Measurements from ENCODE around the gene PRDM16. TPM values are rescaled to one million over a fixed set of nuclear protein-coding genes. Genes with fewer than 3 reads are reported as not detected.

The PRDM16 gene
- total RNA-seq, 1 experiment from 2014 or later = 6.1 TPM

DNA sequence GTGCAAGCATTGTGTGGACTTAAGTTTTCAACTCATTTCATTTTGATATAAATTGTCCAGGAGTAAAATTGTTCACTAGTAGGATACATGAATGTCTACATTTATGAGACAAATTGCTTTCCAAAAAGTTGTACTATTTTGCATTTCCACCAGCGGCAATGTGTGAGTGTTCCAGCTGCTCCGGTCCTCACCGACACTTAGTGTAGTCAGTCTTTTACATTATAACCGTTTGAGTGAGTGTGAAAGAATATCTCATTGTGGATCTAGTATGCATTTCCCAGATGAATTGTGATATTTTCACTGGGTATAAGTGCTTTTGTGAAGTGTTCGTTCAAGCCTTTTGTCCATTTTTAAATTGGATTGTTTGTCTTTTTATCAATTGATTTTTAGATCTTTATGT is 274.0 kb downstream of the PRDM16 start:
- CTCF ChIA-PET = no interaction called here
- H3K27me3 ChIP-seq (ENCODE audit: insufficient read depth, low read length) = no peaks in the 10 kb centered on the region

More for the DNA sequence above, 274.0 kb downstream of the PRDM16 start:
- no peaks in the 10 kb centered on the region for H3K79me2 ChIP-seq (ENCODE audit: insufficient read depth, low read length)
- no peak for ATAC-seq
- no peaks in the 10 kb centered on the region for H4K20me1 ChIP-seq (ENCODE audit: insufficient read depth)
- BruUV-seq (replicated peaks) = no TSS peak
- H3K4me3 ChIP-seq (replicated peaks in 1 of 2; ENCODE audit: low read depth in 1 of 2, low read length in 2 of 2) = no peak overlapping the region
- POLR2A ChIA-PET = no interaction called here
- H3K9ac ChIP-seq (ENCODE audit: low read length) = no peak overlapping the region
- RAD21 ChIA-PET (ENCODE audit: low non-redundant PET in 1 of 2, low total read pairs in 2 of 2, uncharacterized antibody in 2 of 2, unreplicated experiment in 2 of 2) = no interaction called here
- no peak overlapping the region for H2AFZ ChIP-seq (ENCODE audit: low read depth, low read length, poor library complexity, severe bottlenecking)
- DNase-seq (ENCODE audit: low read depth, low spot score) = no peak
- no peak overlapping the region for H3K27ac ChIP-seq (ENCODE audit: low read depth, low read length)
- H3K9me3 ChIP-seq (ENCODE audit: control insufficient read depth in 1 of 2, insufficient read depth in 1 of 2, low read depth in 1 of 2, low read length in 2 of 2) = no peaks in the 10 kb centered on the region
- no peak overlapping the region for H3K4me2 ChIP-seq (ENCODE audit: low read length)
- TF ChIP-seq CBX3 (IDR thresholded peaks at IDR 0.05; ENCODE audit: low read depth) (no peak), RAD21 (IDR thresholded peaks at IDR 0.05; ENCODE audit: low read depth) (no peak), POLR2A (IDR thresholded peaks at IDR 0.05; ENCODE audit: borderline replicate concordance, extremely low read depth, insufficient read depth, insufficient read length) (no peak), ZFX (IDR thresholded peaks at IDR 0.05) (no peak), JUND (IDR thresholded peaks at IDR 0.05) (no peak), SP1 (IDR thresholded peaks at IDR 0.05; ENCODE audit: low read depth) (no peak), FOSL1 (IDR thresholded peaks at IDR 0.05; ENCODE audit: low read depth) (no peak), YY1 (IDR thresholded peaks at IDR 0.05; ENCODE audit: extremely low read depth, insufficient replicate concordance, low read depth, low read length) (no peak), SRF (IDR thresholded peaks at IDR 0.05; ENCODE audit: low read depth) (no peak), ELF1 (IDR thresholded peaks at IDR 0.05; ENCODE audit: borderline replicate concordance, low read depth) (no peak), SIN3A (IDR thresholded peaks at IDR 0.05; ENCODE audit: low read depth) (no peak), EGR1 (IDR thresholded peaks at IDR 0.05; ENCODE audit: low read depth) (no peak), TCF7L2 (IDR thresholded peaks at IDR 0.05; ENCODE audit: borderline replicate concordance, extremely low read depth, insufficient read depth, insufficient read length) (no peak), CEBPB (IDR thresholded peaks at IDR 0.05; ENCODE audit: low read depth) (no peak), EZH2phosphoT487 (IDR thresholded peaks at IDR 0.05; ENCODE audit: borderline replicate concordance) (no peak), EZH2 (IDR thresholded peaks at IDR 0.05) (no peak)
- TF ChIP-seq, protein P1, sequence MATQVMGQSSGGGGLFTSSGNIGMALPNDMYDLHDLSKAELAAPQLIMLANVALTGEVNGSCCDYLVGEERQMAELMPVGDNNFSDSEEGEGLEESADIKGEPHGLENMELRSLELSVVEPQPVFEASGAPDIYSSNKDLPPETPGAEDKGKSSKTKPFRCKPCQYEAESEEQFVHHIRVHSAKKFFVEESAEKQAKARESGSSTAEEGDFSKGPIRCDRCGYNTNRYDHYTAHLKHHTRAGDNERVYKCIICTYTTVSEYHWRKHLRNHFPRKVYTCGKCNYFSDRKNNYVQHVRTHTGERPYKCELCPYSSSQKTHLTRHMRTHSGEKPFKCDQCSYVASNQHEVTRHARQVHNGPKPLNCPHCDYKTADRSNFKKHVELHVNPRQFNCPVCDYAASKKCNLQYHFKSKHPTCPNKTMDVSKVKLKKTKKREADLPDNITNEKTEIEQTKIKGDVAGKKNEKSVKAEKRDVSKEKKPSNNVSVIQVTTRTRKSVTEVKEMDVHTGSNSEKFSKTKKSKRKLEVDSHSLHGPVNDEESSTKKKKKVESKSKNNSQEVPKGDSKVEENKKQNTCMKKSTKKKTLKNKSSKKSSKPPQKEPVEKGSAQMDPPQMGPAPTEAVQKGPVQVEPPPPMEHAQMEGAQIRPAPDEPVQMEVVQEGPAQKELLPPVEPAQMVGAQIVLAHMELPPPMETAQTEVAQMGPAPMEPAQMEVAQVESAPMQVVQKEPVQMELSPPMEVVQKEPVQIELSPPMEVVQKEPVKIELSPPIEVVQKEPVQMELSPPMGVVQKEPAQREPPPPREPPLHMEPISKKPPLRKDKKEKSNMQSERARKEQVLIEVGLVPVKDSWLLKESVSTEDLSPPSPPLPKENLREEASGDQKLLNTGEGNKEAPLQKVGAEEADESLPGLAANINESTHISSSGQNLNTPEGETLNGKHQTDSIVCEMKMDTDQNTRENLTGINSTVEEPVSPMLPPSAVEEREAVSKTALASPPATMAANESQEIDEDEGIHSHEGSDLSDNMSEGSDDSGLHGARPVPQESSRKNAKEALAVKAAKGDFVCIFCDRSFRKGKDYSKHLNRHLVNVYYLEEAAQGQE (IDR thresholded peaks at IDR 0.05; ENCODE audit: low read depth) = no peak
- TF ChIP-seq, protein P2, sequence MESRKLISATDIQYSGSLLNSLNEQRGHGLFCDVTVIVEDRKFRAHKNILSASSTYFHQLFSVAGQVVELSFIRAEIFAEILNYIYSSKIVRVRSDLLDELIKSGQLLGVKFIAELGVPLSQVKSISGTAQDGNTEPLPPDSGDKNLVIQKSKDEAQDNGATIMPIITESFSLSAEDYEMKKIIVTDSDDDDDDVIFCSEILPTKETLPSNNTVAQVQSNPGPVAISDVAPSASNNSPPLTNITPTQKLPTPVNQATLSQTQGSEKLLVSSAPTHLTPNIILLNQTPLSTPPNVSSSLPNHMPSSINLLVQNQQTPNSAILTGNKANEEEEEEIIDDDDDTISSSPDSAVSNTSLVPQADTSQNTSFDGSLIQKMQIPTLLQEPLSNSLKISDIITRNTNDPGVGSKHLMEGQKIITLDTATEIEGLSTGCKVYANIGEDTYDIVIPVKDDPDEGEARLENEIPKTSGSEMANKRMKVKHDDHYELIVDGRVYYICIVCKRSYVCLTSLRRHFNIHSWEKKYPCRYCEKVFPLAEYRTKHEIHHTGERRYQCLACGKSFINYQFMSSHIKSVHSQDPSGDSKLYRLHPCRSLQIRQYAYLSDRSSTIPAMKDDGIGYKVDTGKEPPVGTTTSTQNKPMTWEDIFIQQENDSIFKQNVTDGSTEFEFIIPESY (IDR thresholded peaks at IDR 0.05; ENCODE audit: extremely low read depth, insufficient replicate concordance, low read length) = no peak
- TF ChIP-seq, protein P3, sequence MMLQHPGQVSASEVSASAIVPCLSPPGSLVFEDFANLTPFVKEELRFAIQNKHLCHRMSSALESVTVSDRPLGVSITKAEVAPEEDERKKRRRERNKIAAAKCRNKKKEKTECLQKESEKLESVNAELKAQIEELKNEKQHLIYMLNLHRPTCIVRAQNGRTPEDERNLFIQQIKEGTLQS (IDR thresholded peaks at IDR 0.05) = no peak
- TF ChIP-seq, protein P4, sequence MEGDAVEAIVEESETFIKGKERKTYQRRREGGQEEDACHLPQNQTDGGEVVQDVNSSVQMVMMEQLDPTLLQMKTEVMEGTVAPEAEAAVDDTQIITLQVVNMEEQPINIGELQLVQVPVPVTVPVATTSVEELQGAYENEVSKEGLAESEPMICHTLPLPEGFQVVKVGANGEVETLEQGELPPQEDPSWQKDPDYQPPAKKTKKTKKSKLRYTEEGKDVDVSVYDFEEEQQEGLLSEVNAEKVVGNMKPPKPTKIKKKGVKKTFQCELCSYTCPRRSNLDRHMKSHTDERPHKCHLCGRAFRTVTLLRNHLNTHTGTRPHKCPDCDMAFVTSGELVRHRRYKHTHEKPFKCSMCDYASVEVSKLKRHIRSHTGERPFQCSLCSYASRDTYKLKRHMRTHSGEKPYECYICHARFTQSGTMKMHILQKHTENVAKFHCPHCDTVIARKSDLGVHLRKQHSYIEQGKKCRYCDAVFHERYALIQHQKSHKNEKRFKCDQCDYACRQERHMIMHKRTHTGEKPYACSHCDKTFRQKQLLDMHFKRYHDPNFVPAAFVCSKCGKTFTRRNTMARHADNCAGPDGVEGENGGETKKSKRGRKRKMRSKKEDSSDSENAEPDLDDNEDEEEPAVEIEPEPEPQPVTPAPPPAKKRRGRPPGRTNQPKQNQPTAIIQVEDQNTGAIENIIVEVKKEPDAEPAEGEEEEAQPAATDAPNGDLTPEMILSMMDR (IDR thresholded peaks at IDR 0.05 in 2 of 3, conservative IDR thresholded peaks at IDR 0.05 in 1 of 3; ENCODE audit: borderline replicate concordance in 1 of 3, insufficient read depth in 1 of 3, low read depth in 2 of 3, low read length in 2 of 3) = no peak
- no peaks in the 10 kb centered on the region for H3K4me1 ChIP-seq (ENCODE audit: control insufficient read depth in 1 of 2, insufficient read depth in 2 of 2, low read length in 2 of 2)
- intact Hi-C loops (cut with micrococcal nuclease) = no loop called here
- H3K9me2 ChIP-seq (ENCODE audit: insufficient read depth) = no peaks in the 10 kb centered on the region
- H3K36me3 ChIP-seq (ENCODE audit: control insufficient read depth in 1 of 2, insufficient read depth in 2 of 2, low read length in 2 of 2) = no peaks in the 10 kb centered on the region
